ENCODE data around the gene RFTN2.
"Not testable (repeated sequence)": the region's sequence is repeated elsewhere in the genome, so short reads cannot be mapped to it uniquely, and the experiment has no call there.

The RFTN2 gene, protein sequence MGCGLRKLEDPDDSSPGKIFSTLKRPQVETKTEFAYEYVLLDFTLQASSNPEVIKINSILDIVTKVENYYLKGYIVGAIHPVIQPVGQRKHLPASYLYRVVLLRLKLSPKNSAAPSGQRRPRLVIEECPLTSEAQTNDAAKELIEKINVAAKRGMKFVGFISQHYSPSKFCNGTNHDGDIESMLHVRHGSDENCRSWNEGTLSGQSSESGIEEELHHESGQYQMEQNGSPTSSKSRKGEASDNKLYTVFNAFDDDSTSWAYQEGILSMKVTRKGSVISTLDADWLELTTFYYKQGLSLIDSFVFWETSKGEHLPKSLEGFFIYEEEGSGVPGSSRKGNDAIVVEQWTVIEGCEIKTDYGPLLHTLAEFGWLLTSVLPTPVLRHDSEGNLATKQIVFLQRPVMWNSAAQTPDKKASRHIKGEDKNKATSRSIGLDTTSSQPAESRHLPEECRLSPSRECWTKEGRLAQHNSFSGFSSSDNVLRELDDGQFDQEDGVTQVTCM

DNA sequence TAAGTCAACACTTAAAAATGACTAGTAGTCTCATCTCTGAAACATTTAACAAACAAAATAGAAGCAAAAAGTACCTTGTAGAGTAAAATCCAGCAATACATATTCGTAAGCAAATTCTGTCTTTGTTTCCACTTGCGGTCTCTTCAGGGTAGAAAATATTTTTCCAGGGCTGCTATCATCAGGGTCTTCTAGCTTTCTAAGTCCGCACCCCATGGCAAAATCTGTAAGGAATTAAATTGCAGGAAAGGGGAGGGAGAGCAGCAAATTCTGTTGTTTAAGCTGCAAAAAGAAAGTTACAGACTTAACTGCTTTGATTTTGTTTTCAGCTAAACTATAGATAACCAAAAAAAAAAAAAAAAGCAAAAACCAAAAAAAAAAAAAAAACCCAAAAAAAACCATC, at the start of gene RFTN2:
Gene RFTN2, minus strand, starts transcription at position 342 of the 400 bp plus-strand sequence. Its CDS starts 129 bp downstream, at position 213.
- no peak for DNase-seq (ENCODE audit: low read depth in 2 of 2)

DNA sequence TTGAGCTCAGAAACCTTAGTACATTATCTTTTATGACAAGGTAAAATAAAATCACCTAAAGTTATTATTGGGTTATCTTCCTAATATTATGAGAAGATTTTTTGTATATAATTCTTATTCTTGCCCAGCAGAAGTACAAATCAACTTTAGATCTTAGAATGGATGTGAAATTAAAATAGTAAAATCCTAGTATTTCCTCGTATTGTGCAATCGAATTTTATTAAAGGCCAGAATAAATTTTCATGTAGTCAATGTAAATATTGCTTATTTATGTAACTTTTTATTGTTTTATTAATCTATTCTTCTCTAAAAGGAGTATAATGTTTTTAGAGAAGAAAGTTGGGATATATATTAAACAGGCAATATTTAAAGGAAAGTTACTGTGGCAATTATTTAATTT, 42.5 kb upstream of the RFTN2 start:
- no peak for DNase-seq (ENCODE audit: low read depth in 2 of 2)

DNA sequence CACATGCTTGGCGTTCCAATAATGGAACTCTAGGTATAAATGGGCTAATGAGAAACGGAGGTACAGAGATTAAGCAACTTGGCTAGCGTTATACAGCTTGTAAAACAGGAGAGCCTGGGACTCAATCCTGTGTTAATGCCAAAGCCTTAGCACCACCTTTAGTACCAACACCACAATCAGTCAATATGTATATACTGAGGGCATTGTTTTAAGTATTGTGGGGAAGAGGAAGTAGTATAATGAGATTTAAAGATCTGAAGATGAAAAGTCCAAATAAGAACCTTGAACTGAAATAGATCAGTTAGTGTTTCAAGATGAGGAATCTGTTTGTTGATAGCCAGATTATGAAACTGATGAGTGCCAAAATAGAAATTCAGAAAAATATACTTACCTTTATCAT, 37.9 kb upstream of the RFTN2 start:
- no peak for DNase-seq (ENCODE audit: low read depth in 2 of 2)

DNA sequence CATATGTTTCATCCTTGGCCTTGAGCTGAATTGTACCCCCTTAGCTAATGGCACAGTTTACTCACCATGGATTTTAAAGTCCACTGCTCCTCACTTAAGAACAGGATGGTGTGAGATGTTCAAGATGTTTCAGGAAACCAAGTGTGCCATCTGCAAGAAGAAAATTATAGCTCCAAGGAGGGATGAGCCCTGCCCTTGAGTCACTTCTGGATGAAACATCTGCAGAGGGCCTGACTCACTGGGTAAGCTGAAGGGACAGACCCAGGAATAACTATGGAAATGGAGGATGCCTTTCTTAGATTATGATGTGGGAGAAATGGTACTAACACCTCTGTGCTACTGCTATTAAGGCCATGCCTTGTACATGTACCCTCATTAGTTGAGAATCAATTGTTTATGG, 36.2 kb upstream of the RFTN2 start:
- DNase-seq (ENCODE audit: low read depth in 2 of 2): no peak

DNA sequence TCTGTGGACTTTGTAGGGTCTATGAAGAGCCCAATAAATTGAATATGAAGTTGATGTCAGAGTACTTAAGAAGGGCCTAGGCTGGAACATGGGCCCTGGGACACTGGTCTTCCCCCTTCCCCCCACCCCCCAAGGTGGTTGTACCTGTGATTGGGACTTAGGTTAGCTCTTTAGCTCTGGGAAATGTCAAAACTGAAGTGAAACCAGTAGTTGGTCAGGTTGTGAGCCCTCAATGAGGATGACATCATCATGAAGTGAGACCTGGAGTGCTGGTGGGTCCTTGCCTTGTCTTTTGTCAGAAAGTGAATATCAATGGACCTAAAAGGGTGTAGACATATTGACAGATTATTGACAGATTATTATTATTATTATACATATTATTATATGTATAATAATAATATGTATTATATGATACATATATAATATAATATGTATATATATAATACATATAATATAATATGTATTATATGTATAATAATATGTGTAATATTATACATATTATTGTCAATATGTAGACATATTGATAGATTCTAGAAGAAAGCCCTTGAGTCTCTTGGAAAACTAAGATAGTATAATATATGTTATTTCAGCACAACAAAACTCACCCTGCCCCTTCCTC, 35.1 kb upstream of the RFTN2 start:
- no peak for DNase-seq (ENCODE audit: low read depth in 2 of 2)

DNA sequence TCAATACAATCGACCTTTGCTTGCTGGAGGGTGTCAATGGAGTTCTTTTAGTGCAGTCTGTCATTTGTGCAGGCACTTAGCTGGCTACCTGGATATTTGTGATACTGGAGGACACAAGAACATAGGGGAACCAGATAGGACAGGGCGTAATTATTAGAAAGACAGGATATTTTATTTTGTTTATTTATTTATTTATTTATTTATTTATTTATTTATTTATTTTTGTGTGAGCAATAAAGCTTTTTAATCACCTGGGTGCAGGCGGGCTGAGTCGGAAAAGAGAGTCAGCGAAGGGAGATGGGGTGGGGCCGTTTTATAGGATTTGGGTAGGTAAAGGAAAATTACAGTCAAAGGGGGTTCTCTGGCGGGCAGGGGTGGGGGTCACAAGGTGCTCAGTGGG, 33.8 kb upstream of the RFTN2 start:
- DNase-seq (ENCODE audit: low read depth in 2 of 2): not testable (repeated sequence)

DNA sequence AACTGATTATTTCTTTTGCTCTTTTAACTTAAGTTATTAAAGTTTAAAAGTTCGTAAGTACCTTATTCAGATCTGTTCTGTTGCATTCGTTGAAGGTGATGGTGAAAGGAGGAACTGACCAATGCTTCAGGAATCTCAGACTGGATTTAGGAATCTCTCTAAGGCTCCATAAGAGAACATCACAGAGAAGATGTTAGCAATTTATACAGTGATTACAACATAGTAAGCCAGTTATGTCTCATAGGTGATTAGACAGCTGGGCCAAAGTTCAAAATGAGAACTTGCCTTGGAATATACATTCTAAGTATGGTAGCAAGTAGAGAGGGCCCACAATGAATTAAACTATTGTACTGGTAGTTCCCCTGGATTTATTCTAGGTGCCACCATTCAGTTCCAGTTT, 32.9 kb upstream of the RFTN2 start:
- DNase-seq (ENCODE audit: low read depth in 2 of 2): no peak

DNA sequence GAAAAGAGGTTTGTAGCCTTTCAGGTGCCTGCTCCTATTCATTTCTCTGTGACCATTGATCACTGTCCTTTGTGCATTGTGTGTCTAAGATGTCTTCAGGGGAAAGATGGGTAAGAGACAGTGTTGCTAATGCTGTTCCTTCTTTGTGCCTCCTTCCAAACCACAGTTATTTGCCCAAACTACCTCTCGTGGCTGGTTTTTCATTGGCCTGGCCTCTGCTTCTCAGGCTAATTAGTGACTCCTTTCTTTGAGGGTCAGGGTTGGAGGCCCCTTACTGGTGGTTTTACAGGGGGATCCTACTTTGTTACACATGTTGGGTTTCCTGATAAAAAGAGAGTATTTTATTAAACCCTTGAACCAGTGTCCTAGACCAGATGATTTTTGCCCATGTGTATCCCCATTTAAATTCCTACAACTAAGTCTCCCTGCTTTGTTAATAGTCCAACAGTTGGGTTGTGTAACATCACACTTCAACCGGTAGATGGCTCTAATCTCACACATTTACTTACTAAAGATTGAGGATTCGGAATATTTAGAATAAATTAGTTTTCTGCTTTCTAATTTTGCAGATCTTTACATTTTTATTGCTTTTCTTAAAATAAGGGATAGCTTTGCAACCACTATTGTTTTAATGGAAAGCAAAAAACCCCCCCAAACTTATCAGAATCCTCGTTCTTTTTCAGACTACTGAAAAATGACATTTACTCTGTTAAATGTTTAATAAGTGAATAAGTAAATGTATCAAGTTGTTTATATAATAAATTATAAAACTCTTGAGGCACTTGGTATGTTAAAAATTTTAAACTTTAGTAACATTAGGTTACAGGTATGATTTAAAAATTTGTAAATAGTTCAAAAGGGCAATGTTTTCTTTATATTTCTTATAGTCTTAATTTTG, 32.2 kb upstream of the RFTN2 start:
- no peak for DNase-seq (ENCODE audit: low read depth in 2 of 2)

DNA sequence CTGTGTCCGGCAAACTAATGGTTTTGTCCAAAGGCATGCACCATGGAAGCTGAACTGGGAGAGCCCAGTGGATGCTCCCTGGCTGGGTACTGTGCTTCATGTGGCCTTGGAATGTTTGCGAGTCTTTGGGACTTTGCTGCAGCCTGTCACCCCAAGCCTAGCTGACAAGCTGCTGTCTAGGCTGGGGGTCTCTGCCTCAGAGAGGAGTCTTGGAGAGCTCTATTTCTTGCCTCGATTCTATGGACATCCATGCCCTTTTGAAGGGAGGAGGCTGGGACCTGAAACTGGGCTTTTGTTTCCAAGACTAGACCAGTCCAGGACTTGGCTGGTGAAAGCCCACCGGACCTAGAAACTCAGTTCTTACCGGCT, 31.4 kb upstream of the RFTN2 start:
- DNase-seq (ENCODE audit: low read depth in 2 of 2): no peak

DNA sequence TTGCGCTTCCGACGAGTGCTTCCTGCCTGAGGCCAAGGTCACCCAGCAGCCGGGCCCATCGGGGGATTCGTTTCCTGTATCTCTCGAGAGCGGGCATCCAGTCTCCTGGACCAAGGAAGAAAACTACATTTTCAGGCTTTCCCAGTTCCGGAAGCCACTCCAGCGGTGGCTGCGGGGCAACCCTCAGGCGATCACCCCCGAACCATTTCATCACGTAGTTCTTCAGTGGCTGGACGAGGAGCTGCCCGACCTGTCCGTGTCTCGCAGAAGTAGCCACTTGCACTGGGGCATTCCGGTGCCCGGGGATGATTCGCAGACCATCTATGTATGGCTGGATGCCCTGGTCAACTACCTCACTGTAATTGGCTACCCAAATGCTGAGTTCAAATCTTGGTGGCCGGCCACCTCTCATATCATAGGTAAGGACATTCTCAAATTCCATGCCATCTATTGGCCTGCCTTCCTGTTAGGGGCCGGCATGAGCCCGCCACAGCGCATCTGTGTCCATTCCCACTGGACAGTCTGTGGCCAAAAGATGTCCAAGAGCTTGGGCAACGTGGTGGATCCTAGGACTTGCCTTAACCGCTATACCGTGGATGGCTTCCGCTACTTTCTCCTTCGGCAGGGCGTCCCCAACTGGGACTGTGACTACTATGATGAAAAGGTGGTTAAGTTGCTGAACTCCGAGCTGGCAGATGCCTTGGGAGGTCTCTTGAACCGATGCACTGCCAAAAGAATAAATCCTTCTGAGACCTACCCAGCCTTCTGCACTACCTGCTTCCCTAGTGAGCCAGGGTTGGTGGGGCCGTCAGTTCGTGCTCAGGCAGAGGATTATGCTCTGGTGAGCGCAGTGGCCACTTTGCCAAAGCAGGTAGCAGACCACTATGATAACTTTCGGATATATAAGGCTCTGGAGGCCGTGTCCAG, 30.8 kb upstream of the RFTN2 start:
- peak in 1 of 2 donors; percentile 25 for DNase-seq (ENCODE audit: low read depth in 2 of 2)

DNA sequence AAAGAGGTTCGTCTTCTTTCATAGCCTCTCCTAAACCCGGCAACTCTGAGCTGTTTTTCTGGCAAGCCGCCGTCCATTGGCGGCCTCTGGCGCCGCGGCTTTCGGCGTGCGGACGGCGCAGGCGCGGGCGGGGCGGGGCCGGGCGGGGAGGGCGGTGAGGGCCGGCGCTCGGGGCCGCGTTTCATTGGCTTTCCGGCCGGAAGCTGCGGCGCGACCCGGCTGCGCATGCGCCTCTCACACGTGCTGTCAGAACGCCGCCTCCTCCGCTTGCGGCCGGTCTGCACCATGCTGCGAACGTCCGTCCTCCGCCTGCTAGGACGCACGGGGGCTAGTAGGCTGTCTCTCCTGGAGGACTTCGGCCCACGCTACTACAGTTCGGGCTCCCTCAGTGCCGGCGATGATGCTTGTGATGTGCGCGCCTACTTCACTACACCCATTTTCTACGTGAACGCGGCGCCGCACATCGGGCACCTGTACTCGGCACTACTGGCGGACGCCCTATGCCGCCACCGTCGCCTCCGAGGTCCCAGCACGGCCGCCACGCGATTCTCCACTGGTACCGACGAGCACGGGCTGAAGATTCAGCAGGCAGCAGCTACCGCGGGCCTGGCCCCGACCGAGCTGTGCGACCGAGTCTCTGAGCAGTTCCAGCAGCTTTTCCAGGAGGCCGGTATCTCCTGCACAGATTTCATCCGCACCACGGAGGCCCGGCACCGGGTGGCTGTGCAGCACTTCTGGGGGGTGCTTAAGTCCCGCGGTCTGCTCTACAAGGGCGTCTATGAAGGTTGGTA, 29.9 kb upstream of the RFTN2 start, which contains the start of gene MARS2:
Gene MARS2, plus strand, starts transcription at position 249 of the 791 bp plus-strand sequence. Its CDS starts 37 bp downstream, at position 286.
- DNase-seq (ENCODE audit: low read depth in 2 of 2): peak; percentile 89 to 93

DNA sequence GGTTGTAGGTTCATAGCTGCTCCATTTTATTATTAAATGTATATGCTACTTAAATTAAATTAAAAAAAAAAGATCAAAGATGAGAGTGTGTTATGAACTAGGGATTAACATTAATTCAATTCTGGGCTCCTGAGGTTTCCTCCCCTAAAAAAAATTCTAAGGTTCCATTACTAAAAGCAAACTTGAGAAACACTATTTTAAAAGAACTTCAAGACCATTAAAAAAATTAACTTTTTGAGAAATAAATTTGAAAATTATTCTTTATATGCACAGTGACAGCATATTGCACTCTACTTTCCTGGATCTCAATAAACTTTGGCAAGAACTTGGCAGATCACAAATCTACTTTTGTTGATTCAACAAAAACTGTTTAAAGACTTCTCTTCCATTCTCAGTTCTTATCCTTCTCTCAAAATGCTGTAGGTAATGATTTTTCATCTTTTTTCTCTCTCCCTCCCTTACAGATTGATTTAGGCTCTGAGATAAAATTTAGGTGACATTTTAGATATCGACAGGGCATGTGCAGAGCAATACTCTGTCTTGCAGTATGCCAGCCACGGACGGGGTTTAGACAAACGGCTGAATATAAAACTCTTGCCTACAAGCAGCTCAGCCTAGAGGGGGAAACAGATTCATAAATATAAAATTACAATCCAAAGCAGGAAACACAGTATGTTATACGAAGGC, 29.2 kb upstream of the RFTN2 start:
- DNase-seq (ENCODE audit: low read depth in 2 of 2): no peak

DNA sequence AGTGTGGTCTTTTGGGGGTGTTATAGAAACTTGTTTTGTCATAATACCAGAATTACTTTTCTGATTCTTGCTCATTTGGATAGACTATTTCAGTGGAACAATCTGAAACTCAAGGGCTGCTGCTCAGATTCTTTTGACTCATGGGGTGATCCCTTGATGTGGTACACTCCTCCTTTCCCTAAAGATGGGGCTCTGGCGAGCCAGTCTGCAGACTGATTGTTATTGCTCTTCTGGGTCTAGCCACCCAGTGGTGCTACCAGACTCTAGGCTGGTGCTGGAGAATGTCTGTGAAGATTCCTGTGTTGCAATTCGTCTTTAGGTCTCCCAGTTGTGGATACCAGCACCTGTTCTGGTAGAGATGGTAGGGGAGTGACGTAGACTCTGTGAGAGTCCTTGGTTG, 25.6 kb upstream of the RFTN2 start:
- no peak for DNase-seq (ENCODE audit: low read depth in 2 of 2)

DNA sequence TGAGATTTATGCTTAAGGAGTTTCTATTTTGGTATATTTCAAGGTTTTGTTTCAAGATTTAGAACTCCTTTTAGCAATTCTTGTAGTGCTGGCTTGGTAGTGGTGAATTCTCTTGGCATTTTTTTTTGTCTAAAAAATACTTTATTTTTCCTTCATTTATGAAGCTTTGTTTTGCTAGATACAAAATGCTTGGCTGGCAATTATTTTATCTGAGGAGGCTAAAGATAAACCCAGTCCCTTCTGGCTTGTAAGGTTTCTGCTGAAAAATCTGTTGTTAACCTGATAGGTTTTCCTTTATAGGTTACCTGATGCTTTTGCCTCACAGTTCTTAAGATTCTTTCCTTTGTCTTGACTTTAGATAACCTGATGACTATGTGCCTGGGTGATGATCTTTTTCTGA, 24.3 kb upstream of the RFTN2 start:
- not testable (repeated sequence) for DNase-seq (ENCODE audit: low read depth in 2 of 2)

DNA sequence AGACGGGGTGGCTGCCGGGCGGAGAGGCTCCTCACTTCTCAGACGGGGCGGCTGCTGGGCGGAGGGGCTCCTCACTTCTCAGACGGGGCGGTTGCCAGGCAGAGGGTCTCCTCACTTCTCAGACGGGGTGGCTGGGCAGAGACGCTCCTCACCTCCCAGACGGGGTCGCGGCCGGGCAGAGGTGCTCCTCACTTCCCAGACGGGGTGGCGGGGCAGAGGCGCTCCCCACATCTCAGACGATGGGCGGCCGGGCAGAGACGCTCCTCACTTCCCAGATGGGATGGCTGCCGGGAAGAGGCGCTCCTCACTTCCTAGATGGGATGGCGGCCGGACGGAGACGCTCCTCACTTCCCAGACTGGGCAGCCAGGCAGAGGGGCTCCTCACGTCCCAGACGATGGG, 21.2 kb upstream of the RFTN2 start:
- not testable (repeated sequence) for DNase-seq (ENCODE audit: low read depth in 2 of 2)

DNA sequence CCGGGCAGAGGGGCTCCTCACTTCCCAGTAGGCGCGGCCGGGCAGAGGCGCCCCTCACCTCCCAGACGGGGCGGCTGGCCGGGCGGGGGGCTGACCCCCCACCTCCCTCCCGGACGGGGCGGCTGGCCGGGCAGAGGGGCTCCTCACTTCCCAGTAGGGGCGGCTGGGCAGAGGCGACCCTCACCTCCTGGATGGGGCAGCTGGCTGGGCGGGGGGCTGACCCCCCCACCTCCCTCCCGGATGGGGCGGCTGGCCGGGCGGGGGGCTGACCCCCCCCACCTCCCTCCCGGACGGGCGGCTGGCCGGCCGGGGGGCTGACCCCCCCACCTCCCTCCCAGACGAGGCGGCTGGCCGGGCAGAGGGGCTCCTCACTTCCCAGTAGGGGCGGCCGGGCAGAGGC, 20.6 kb upstream of the RFTN2 start:
- DNase-seq (ENCODE audit: low read depth in 2 of 2): not testable (repeated sequence)

DNA sequence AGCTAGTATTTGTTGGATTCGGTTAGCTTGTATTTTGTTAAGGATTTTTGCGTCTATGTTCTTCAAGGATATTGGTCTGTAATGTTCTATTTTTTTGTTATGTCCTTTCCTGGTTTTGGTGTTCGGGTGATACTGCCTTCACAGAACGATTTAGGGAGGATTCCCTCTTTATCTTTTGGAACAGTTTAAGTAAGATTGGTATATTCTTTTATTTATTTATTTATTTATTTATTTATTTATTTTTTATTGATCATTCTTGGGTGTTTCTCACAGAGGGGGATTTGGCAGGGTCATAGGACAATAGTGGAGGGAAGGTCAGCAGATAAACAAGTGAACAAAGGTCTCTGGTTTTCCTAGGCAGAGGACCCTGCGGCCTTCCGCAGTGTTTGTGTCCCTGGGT, 19.8 kb upstream of the RFTN2 start:
- not testable (repeated sequence) for DNase-seq (ENCODE audit: low read depth in 2 of 2)

DNA sequence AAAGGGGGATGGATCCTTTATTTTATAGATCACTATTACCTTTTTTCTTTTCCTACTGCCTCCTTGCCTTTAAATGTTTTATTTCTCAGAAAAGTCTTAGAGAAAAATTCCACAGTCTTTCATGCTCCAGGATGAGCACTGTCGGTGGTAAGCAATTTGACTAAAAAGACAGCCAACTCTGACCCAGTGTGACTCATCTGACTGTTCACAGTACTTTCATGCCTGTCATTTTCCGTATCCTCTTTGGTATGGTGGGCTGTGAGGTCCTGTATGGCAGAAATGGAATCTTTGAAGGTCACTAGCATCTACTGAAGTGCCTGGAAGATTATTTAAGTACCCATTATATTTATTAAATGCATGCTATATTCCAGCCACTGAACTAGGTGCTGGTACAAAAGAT, 2.1 kb upstream of the RFTN2 start:
- no peak for DNase-seq (ENCODE audit: low read depth in 2 of 2)

DNA sequence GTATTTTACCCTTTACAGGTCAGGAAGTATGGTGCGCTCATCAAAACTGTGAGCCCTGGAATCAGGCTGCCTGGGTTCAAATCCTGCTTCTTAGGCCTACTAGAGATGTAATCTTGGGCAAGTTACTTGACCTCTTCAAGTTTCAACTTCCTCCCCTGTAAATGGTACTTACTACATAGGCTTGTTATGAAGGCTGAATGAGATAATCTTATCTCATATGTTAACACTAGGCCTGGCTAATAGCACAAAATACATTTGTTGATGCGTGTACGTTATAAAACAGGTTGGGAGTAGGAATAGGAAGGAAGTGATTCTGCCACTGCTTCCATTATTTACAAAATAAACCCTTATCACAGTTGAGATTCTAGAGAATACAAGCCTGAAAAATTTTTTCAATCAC, 1.7 kb upstream of the RFTN2 start:
- DNase-seq (ENCODE audit: low read depth in 2 of 2): no peak

Measured in stimulated activated CD4-positive, alpha-beta T cell treated with anti-CD3 and anti-CD28 coated beads, Interleukin-4, amount 100 ng/mL, for 48 hours (primary cell).